Smooth muscle cell of bladder (primary cell): Measurements from ENCODE around the gene THTPA. TPM values are rescaled to one million over a fixed set of nuclear protein-coding genes. Genes with fewer than 3 reads are reported as not detected.

Experiments
- total RNA-seq: library from RNA; depleted of rRNA; stranded (reverse); fragments of >200 nt; gene quantifications from 2 replicates; pipeline ENCODE4 v1.2.3, GENCODE V29; 2014

THTPA gene
- 12.5 and 26.9 TPM in 2 replicates for total RNA-seq

DNA sequence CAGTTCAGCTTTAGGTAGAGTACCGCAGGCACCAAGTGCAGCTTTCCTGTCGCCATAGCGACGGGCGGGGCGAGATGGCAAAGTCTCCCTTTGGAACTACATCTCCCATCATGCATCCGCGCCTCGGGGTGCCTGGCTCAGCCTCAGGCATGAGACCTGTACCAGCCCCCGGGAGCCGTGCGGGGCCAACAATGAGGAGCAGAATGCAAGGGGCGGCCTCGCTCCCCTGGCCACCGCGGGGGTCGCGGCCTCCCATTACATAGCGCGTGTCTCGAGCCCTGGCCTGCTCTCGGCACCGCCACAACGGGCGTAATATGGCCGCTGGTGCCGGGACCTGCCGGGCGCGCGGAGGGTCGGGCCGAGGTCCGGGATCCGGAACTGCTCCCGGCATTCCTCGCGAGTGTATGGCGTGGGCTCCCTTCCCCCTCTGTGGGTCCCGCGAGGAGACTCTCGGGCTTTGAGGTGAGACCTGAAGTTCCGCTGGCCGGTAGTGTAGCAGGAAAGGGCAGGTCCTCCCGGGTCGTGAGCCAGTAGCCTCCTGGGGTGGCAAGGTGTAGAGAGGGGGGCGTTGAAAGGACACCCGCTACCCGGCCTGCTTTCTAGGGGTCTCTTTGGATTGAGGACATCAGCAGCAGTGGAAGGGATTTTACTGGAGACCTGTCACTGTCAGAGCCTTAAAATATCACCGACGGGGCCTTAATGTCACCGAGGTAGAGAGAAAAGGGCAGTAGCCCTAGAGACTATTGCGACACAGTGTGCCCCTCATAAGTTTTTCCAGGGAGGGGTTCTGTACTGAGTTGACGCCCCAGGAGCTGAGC, at the start of gene THTPA:
THTPA (plus strand) TSS at position 390 of the 818 bp plus-strand sequence. CDS start 487 bp downstream, outside the sequence.

DNA sequence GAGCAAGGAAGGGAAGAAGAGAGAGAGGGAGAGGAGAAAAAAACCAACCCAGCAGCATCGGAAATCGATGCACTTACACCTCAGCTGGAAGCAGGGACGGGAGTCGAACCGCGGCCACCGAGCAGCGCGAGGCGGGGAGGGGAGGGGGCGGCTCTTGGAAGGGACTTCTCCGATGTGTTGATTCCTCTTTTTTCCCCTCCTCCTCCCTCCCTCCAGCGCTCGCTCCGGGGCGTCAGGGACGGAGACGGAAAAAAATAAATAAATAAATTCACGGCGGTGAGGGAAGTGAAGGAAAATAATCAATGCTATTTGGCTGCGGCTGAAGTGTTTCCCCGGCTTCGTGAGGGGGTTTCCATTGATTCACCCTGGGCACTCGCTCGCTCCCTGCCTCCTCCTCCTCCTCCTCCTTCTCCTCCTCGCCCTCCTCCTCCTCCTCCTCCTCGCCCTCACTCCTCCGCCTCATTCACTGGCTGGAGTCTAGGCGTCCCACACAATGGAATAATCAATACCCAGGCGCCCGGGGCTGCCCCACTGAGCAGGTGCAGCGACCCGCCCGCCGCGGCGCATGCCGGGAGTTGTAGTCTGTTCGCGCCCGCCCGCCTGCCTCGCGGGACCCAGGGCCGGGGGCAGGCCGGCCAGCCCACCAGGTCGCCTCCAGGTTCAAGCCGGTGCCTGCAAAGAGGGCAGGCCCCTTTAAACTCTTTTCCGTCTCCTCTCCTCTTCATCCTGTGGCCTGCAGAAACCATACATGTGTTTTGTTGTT, 4.6 kb upstream of the THTPA start, which contains the start of gene ZFHX2:
ZFHX2 (minus strand) TSS at position 500 of the 763 bp plus-strand sequence. CDS start 16,440 bp downstream, outside the sequence.

GRCh38 chr14:23567186-23568020, 11.3 kb downstream of the THTPA start, which contains the start of gene AP1G2:
TSS of gene AP1G2 (minus strand) at chr14:23567791. CDS start at chr14:23567314, 477 bp downstream.

GRCh38 chr14:23578560-23579310, 22.7 kb downstream of the THTPA start, which contains the start of gene JPH4:
TSS of gene JPH4 (minus strand) at chr14:23578790. CDS start at chr14:23577453, 1,337 bp downstream.

Other genes starting within 250 kb of the THTPA start
- 12.8 and 13.2 TPM in 2 replicates for gene BCL2L2, start 249.4 kb upstream of the THTPA start, total RNA-seq
- 102 and 114 TPM in 2 replicates for gene PABPN1, start 234.8 kb upstream of the THTPA start, total RNA-seq
- gene SLC22A17, start 203.4 kb upstream of the THTPA start, total RNA-seq: 19.5 and 25.0 TPM in 2 replicates
- 1.5 and 3.1 TPM in 2 replicates for gene EFS, start 191.1 kb upstream of the THTPA start, total RNA-seq
- not detected in 2 replicates for gene IL25, start 183.5 kb upstream of the THTPA start, total RNA-seq
- 0.14 and 0.18 TPM in 2 replicates for gene CMTM5, start 179.2 kb upstream of the THTPA start, total RNA-seq
- not detected in 2 replicates for gene MYH6, start 148.0 kb upstream of the THTPA start, total RNA-seq
- gene MYH7, start 120.6 kb upstream of the THTPA start, total RNA-seq: not detected in 2 replicates
- gene NGDN, start 86.6 kb upstream of the THTPA start, total RNA-seq: 45.9 and 50.8 TPM in 2 replicates
- 0.14 and 0.28 TPM in 2 replicates for gene ZFHX2, start 4.5 kb upstream of the THTPA start, total RNA-seq
- gene AP1G2, start 11.5 kb downstream of the THTPA start, total RNA-seq: 5.4 and 6.7 TPM in 2 replicates
- not detected in 2 replicates for gene JPH4, start 22.5 kb downstream of the THTPA start, total RNA-seq
- gene DHRS2, start 80.1 kb downstream of the THTPA start, total RNA-seq: 0.14 and 0.28 TPM in 2 replicates